ENCODE measurements around the gene TRAF1.

Gene TRAF1

GRCh38 chr9:120927269-120928014 lies 846 bp upstream of the TRAF1 start:
- peaks cover 6% of the 10 kb centered on the region for H3K4me1 ChIP-seq (ENCODE audit: control insufficient read depth, insufficient read depth, low read length)
- peak overlapping the region; percentile 11 for H3K4me3 ChIP-seq (ENCODE audit: low read length)
- H3K36me3 ChIP-seq (ENCODE audit: control insufficient read depth, insufficient read depth, low read length) = no peaks in the 10 kb centered on the region
- H3K27ac ChIP-seq (ENCODE audit: low read depth, low read length) = no peak overlapping the region
- H3K9ac ChIP-seq (ENCODE audit: low read length) = no peak overlapping the region
- no peaks in the 10 kb centered on the region for H3K27me3 ChIP-seq (ENCODE audit: control insufficient read depth, insufficient read depth, low read length)

- H3K36me3 ChIP-seq (ENCODE audit: control insufficient read depth, insufficient read depth, low read length) = no peaks in the 10 kb centered on the region
- H3K27ac ChIP-seq (ENCODE audit: low read depth, low read length) = no peak overlapping the region
- peak overlapping the region; percentile 10 for H3K9ac ChIP-seq (ENCODE audit: low read length)
- H3K4me1 ChIP-seq (ENCODE audit: control insufficient read depth, insufficient read depth, low read length) = peaks cover 3% of the 10 kb centered on the region
- peak overlapping the region; percentile 30 for H3K4me3 ChIP-seq (ENCODE audit: low read length)
- H3K27me3 ChIP-seq (ENCODE audit: control insufficient read depth, insufficient read depth, low read length) = no peaks in the 10 kb centered on the region
Observed at GRCh38 chr9:120925535-120926396, 830 bp downstream of the TRAF1 start.

- H3K27ac ChIP-seq (ENCODE audit: low read depth, low read length) = no peak overlapping the region
- H3K4me3 ChIP-seq (ENCODE audit: low read length) = no peak overlapping the region
- no peak overlapping the region for H3K9ac ChIP-seq (ENCODE audit: low read length)
- H3K36me3 ChIP-seq (ENCODE audit: control insufficient read depth, insufficient read depth, low read length) = no peaks in the 10 kb centered on the region
- H3K4me1 ChIP-seq (ENCODE audit: control insufficient read depth, insufficient read depth, low read length) = peaks cover 3% of the 10 kb centered on the region
- H3K27me3 ChIP-seq (ENCODE audit: control insufficient read depth, insufficient read depth, low read length) = no peaks in the 10 kb centered on the region
Observed at GRCh38 chr9:120924698-120925534, 1.7 kb downstream of the TRAF1 start.

GRCh38 chr9:120923620-120924328 lies 2.8 kb downstream of the TRAF1 start:
- Histone ChIP-seq H3K4me1 (ENCODE audit: control insufficient read depth, insufficient read depth, low read length) (peaks cover 9% of the 10 kb centered on the region), H3K36me3 (ENCODE audit: control insufficient read depth, insufficient read depth, low read length) (no peaks in the 10 kb centered on the region), H3K9ac (ENCODE audit: low read length) (no peak overlapping the region), H3K4me3 (ENCODE audit: low read length) (no peak overlapping the region), H3K27me3 (ENCODE audit: control insufficient read depth, insufficient read depth, low read length) (no peaks in the 10 kb centered on the region), H3K27ac (ENCODE audit: low read depth, low read length) (no peak overlapping the region)

- Histone ChIP-seq H3K36me3 (ENCODE audit: control insufficient read depth, insufficient read depth, low read length) (no peaks in the 10 kb centered on the region), H3K27ac (ENCODE audit: low read depth, low read length) (no peak overlapping the region), H3K4me3 (ENCODE audit: low read length) (no peak overlapping the region), H3K27me3 (ENCODE audit: control insufficient read depth, insufficient read depth, low read length) (no peaks in the 10 kb centered on the region), H3K9ac (ENCODE audit: low read length) (no peak overlapping the region), H3K4me1 (ENCODE audit: control insufficient read depth, insufficient read depth, low read length) (peaks cover 11% of the 10 kb centered on the region)
Observed at GRCh38 chr9:120922404-120923195, 4.0 kb downstream of the TRAF1 start.

GRCh38 chr9:120921661-120922181 lies 4.9 kb downstream of the TRAF1 start:
- Histone ChIP-seq H3K36me3 (ENCODE audit: control insufficient read depth, insufficient read depth, low read length) (no peaks in the 10 kb centered on the region), H3K4me1 (ENCODE audit: control insufficient read depth, insufficient read depth, low read length) (peaks cover 11% of the 10 kb centered on the region), H3K4me3 (ENCODE audit: low read length) (no peak overlapping the region), H3K27ac (ENCODE audit: low read depth, low read length) (peak overlapping the region; percentile 17), H3K27me3 (ENCODE audit: control insufficient read depth, insufficient read depth, low read length) (no peaks in the 10 kb centered on the region), H3K9ac (ENCODE audit: low read length) (no peak overlapping the region)

- Histone ChIP-seq H3K27ac (ENCODE audit: low read depth, low read length) (no peak overlapping the region), H3K4me1 (ENCODE audit: control insufficient read depth, insufficient read depth, low read length) (peaks cover 11% of the 10 kb centered on the region), H3K36me3 (ENCODE audit: control insufficient read depth, insufficient read depth, low read length) (no peaks in the 10 kb centered on the region), H3K4me3 (ENCODE audit: low read length) (no peak overlapping the region), H3K27me3 (ENCODE audit: control insufficient read depth, insufficient read depth, low read length) (no peaks in the 10 kb centered on the region), H3K9ac (ENCODE audit: low read length) (no peak overlapping the region)
Observed at GRCh38 chr9:120920806-120921178, 5.8 kb downstream of the TRAF1 start.

- H3K4me3 ChIP-seq (ENCODE audit: low read length) = no peak overlapping the region
- peak overlapping the region; percentile 63 for H3K27ac ChIP-seq (ENCODE audit: low read depth, low read length)
- no peaks in the 10 kb centered on the region for H3K27me3 ChIP-seq (ENCODE audit: control insufficient read depth, insufficient read depth, low read length)
- peaks cover 11% of the 10 kb centered on the region for H3K4me1 ChIP-seq (ENCODE audit: control insufficient read depth, insufficient read depth, low read length)
- H3K9ac ChIP-seq (ENCODE audit: low read length) = no peak overlapping the region
- no peaks in the 10 kb centered on the region for H3K36me3 ChIP-seq (ENCODE audit: control insufficient read depth, insufficient read depth, low read length)
Observed at GRCh38 chr9:120919843-120920805, 6.5 kb downstream of the TRAF1 start.

GRCh38 chr9:120918931-120919842 lies 7.4 kb downstream of the TRAF1 start:
- Histone ChIP-seq H3K27ac (ENCODE audit: low read depth, low read length) (peak overlapping the region; percentile 63), H3K9ac (ENCODE audit: low read length) (peak overlapping the region; percentile 21), H3K36me3 (ENCODE audit: control insufficient read depth, insufficient read depth, low read length) (no peaks in the 10 kb centered on the region), H3K4me1 (ENCODE audit: control insufficient read depth, insufficient read depth, low read length) (peaks cover 11% of the 10 kb centered on the region), H3K4me3 (ENCODE audit: low read length) (no peak overlapping the region), H3K27me3 (ENCODE audit: control insufficient read depth, insufficient read depth, low read length) (no peaks in the 10 kb centered on the region)

Measured in rectal smooth muscle tissue (tissue), 1 donor.